AG09309 (cell line): ENCODE results near the gene CEBPA.

Source experiments
- DNase-seq: peaks from one replicate; pipeline ENCODE4 v3.0.0-alpha.2; 2010; ENCODE audit warnings: low read depth
- H3K4me3 ChIP-seq: 2 replicates; pipeline ENCODE4 v1.5.1; 2011; ENCODE audit warnings: mild to moderate bottlenecking, low read depth, low read length, moderate library complexity; ENCODE audit not compliant: control insufficient read depth
- CTCF ChIP-seq: IDR thresholded peaks from 2 replicates; pipeline ENCODE4 v1.5.1; 2011; ENCODE audit warnings: mild to moderate bottlenecking, low read depth, low read length, inconsistent platforms; ENCODE audit not compliant: insufficient read depth, control insufficient read depth; ENCODE audit errors: missing control alignments

The CEBPA gene

GRCh38 chr19:33273065-33273736, 29.1 kb downstream of the CEBPA start:
- no peak for DNase-seq
- TF ChIP-seq CTCF = no peak
- no peak overlapping the region for H3K4me3 ChIP-seq

- no peak for TF ChIP-seq CTCF
- DNase-seq = no peak
- H3K4me3 ChIP-seq = no peak overlapping the region
Measured at GRCh38 chr19:33271246-33272021, 30.9 kb downstream of the CEBPA start.

- no peak overlapping the region for H3K4me3 ChIP-seq
- no peak for TF ChIP-seq CTCF
- DNase-seq = no peak
Measured at GRCh38 chr19:33270769-33271168, 31.6 kb downstream of the CEBPA start.

GRCh38 chr19:33269016-33269415, 33.3 kb downstream of the CEBPA start:
- no peak for DNase-seq
- no peak for TF ChIP-seq CTCF
- no peak overlapping the region for H3K4me3 ChIP-seq

- H3K4me3 ChIP-seq = no peak overlapping the region
- DNase-seq = no peak
- no peak for TF ChIP-seq CTCF
Measured at GRCh38 chr19:33268162-33268991, 34.0 kb downstream of the CEBPA start.

GRCh38 chr19:33267706-33268105, 34.6 kb downstream of the CEBPA start:
- TF ChIP-seq CTCF = no peak
- H3K4me3 ChIP-seq = no peak overlapping the region
- DNase-seq = no peak
